ENCODE measurements around the gene IQCB1.
"Not testable (repeated sequence)": the region's sequence is repeated elsewhere in the genome, so short reads cannot be mapped to it uniquely, and the experiment has no call there.

Gene IQCB1

GRCh38 chr3:121803771-121804320 lies 31.0 kb downstream of the IQCB1 start:
- no peak for DNase-seq

DNA sequence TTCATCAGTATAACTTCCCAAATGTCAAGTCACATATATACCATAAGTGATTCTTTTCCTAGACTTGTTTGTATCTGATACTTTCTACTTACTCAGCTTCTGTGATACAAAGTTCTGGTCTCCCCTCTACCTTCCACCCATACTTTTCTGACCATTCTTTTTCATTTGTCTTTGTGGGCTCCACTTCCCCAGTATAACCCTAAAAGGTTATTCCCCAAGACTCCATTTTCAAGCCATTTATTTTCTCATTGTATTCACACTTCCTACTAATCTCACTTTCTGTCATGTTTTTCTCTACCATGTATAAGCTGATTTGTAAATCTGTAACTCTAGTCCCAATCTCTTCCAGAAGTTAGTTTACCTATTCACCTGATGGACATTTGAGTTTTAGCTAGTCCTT lies 34.0 kb downstream of the IQCB1 start:
- DNase-seq = no peak

DNA sequence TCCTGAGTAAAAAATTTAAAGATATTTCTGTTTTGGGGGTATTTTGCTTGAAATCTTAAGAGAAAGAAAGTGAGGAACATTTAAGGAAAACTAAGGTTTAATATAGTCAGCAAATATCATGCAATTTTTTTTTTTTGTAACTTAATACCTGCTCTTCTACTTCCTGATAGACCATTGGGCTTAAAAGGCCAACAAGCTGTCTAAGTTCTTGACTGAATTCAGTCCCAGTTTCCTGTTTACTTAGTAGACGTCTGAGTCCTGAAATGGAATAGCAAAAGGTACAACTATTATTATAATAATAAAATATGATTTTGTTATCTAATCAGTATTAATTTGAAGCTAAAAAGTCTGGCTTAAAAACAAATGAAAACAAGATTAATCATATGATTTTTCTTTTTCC lies 37.9 kb downstream of the IQCB1 start:
- DNase-seq = no peak

GRCh38 chr3:121794264-121794983 lies 40.4 kb downstream of the IQCB1 start:
- no peak for DNase-seq

DNA sequence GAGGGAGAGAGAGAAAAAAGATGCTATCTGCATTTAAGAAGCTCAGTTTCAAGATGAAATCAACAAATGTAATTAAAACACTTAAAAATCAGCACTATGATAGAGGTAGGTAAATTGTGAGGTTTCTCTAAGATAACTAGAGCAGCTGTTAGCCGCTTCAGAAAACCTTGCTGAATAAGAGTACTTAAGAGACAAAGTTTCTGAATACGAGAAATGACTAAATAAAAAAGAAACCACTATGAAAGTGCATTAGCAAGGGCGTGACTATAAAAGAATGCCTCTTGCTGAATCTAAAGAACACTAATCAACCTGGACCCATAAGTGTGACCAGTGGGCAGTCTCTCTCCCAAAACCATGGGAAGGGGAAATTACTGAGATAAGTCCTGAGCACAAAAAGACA lies 41.8 kb downstream of the IQCB1 start:
- no peak for DNase-seq

DNA sequence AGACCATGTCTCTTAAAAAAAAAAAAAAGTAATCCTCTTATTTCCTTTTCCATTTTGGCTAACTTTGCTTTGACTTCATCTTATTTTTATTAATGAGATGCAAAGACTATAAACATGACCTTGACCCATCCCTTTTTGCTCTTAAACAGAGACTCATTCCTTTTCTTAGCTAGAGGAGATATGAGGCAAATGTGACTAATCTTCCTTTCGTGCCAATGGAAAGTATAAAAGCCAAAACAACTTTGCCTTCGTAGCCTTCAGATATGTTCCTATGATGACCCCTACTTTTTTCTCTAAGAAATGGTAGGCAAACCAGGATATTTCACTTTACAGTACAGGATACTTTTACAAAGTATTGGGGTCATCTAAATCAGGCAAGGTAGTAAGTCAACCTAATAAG lies 48.4 kb downstream of the IQCB1 start:
- no peak for DNase-seq

GRCh38 chr3:121782784-121783183 lies 52.1 kb downstream of the IQCB1 start:
- not testable (repeated sequence) for DNase-seq

GRCh38 chr3:121781611-121782010 lies 53.2 kb downstream of the IQCB1 start:
- no peak for DNase-seq

- not testable (repeated sequence) for DNase-seq
These were observed 59.8 kb downstream of the IQCB1 start for GRCh38 chr3:121775095-121775494.

DNA sequence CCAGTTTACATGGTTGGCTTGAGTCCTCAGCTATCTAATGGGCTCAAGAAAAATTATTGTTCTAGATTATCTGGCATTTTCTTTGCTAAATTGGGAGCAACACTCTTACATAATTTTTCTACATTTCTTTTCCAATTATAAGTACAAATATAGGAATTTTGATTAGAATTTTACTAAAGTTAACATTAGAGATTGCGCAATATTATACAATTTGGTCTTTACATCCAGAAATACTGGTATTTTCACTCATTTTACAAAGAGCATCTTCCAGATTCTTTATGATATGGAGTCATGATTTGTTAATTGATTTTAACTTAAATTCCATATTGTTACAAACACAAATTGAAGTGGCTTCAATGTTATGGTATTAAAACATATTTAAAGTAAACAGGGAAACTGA lies 65.6 kb downstream of the IQCB1 start:
- no peak for DNase-seq

DNA sequence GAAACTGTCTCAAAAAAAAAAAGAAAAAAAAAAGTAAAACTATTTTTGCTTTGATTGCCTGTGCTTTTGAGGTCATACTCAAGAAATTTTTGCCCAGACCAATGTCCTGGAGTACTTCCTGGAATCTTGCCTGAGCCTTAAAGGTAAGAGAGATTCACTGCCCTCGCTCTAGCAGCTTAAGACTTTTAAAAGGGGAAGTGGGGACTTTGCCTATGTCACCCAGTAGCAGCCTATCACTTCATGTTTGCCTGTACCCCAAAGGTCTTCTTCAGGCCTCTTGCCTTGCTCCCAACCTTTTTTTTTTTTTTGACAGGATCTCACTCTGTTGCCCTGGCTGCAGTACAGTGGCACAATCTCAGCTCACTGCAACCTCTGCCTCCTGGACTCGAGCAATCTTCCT lies 66.4 kb downstream of the IQCB1 start:
- DNase-seq = no peak

DNA sequence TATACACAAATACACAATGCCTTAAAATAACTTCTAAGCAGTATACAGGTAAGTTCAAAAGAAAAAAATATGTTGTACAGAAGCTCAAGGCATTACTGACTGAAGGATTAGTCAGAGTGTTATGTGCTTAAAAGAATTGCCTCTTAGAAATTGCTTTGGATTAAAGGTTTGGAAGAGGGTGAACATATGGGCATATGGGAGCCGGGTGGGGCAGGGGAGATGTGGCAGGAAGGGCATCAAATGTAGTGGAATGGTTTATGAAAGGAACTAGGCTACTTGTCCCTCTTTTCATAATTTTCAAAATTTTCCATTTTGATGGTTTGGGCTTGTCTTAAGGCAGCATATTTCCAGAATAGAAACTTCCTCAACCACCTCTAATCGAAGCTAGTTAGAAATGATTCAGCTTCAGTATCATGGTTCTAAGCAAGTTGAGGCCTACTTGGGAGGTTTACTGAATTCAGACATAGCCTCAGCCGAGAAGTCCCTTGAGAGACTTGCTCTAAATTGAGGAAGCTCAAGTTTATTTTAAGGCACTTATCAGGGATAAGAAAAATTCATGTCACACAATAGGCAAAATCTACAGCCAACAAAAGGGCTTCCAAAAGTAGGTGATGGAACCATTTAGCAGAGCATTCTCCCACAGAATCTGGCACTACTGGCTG lies 75.2 kb downstream of the IQCB1 start:
- no peak for DNase-seq

GRCh38 chr3:121758727-121759450 lies 76.0 kb downstream of the IQCB1 start:
- DNase-seq = no peak

GRCh38 chr3:121757812-121758545 lies 76.9 kb downstream of the IQCB1 start:
- no peak for DNase-seq

- no peak for DNase-seq
These were observed 77.6 kb downstream of the IQCB1 start for GRCh38 chr3:121757087-121757811.

DNA sequence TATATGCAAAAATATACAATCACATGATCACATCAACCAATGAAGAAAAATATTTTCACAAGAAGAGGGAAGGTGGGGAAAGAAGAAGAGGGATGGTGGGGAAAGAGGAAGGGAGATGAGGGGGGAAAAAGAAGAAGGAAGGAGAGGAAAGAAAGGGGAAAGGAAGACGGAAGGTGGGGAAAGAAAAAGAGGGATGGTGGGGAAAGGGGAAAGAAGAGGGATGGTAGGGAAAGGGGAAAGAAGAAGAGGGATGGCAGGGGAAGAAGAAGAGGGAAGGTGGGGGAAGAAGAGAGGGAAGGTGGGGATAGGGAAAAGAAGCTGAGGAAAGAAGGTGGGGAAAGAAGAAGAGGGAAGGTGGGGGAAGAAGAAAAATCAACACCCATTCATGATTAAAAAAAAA lies 82.1 kb downstream of the IQCB1 start:
- no peak for DNase-seq

DNA sequence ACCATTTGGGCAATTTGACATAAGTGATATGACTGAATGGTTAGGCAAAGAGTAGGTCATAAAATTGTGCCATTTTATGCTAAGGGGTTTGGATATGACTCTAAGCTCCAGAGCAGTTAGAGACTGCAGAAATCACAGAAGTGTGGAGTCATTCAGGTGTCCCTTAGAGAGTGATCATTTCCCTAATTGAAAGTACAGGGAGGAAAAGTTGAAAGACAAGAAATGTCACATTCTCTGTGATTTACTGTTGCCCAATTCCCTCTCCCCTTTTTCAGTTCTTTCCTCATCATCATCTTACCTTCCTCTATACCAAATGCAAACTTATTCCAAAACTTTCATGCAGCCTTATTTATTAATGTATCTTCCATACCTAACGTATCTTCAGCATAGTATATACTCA lies 82.6 kb downstream of the IQCB1 start:
- DNase-seq = no peak

GRCh38 chr3:121750087-121750415 lies 84.8 kb downstream of the IQCB1 start:
- DNase-seq = no peak

GRCh38 chr3:121749276-121750086 lies 85.4 kb downstream of the IQCB1 start, which contains the start of gene GOLGB1:
GOLGB1 (minus strand) TSS chr3:121749741; CDS start chr3:121730971, 18,770 bp downstream.
- peak; percentile 94 for DNase-seq

- DNase-seq = no peak
These were observed 86.1 kb downstream of the IQCB1 start for GRCh38 chr3:121748680-121749275.

DNA sequence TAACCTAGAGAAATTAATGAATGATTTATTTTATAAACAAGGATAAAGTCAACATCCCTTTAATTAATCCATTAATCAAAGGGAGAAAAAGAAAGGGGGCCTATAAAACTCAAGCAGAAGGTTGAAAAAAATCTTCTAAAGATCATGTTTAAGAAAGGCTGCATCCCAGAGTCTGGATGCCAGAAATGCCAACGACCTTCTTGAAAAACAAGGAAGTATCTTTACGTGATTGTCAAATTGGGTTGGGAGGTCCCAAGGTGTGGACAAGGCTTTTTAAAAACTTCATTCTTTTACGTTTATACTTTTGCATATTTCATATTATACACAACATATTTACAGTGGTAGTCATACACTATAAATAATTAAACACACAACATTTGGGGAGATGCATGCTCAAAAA lies 86.9 kb downstream of the IQCB1 start:
- DNase-seq = no peak

Data from right forelimb (tissue), 1 donor.